ENCODE results near the gene LRP10. TPM values are rescaled to one million over a fixed set of nuclear protein-coding genes. Genes with fewer than 3 reads are reported as not detected.
A peak's percentile ranks its signal among the peaks of the same experiment; 100 is the strongest.

The LRP10 gene
- total RNA-seq, 1 experiment from 2014 or later, result 42.7 TPM

GRCh38 chr14:22885975-22886374 is 14.4 kb downstream of the LRP10 start (continued):
- TF ChIP-seq REST (IDR thresholded peaks at IDR 0.05; ENCODE audit: low read depth) (no peak), ZBTB33 (IDR thresholded peaks at IDR 0.05; ENCODE audit: extremely low read depth, insufficient replicate concordance, low read length) (no peak), ATF3 (IDR thresholded peaks at IDR 0.05) (no peak), ELF1 (IDR thresholded peaks at IDR 0.05; ENCODE audit: borderline replicate concordance, low read depth) (no peak)

- Histone ChIP-seq H3K9me3 (ENCODE audit: control insufficient read depth in 1 of 2, insufficient read depth in 1 of 2, low read depth in 1 of 2, low read length in 2 of 2) (no peaks in the 10 kb centered on the region), H4K20me1 (ENCODE audit: insufficient read depth) (no peaks in the 10 kb centered on the region), H3K27me3 (ENCODE audit: insufficient read depth, low read length) (no peaks in the 10 kb centered on the region), H2AFZ (ENCODE audit: low read depth, low read length, poor library complexity, severe bottlenecking) (peak overlapping the region; percentile 61), H3K79me2 (ENCODE audit: insufficient read depth, low read length) (no peaks in the 10 kb centered on the region; the same call in 1 of the 2 replicates), H3K9me2 (ENCODE audit: insufficient read depth) (no peaks in the 10 kb centered on the region), H3K27ac (ENCODE audit: low read depth, low read length) (peak overlapping the region; percentile 93), H3K4me1 (ENCODE audit: control insufficient read depth in 1 of 2, insufficient read depth in 2 of 2, low read length in 2 of 2) (peaks cover 31 to 43% of the 10 kb centered on the region in 2 experiments), H3K4me3 (replicated peaks in 1 of 2; ENCODE audit: low read depth in 1 of 2, low read length in 2 of 2) (peak overlapping the region; percentile 60 to 68), H3K9ac (ENCODE audit: low read length) (peak overlapping the region; percentile 72), H3K36me3 (ENCODE audit: control insufficient read depth in 1 of 2, insufficient read depth in 2 of 2, low read length in 2 of 2) (no peaks in the 10 kb centered on the region), H3K4me2 (ENCODE audit: low read length) (peak overlapping the region; percentile 79)
- no TSS peak for BruUV-seq (replicated peaks)
- DNase-seq (ENCODE audit: low read depth, low spot score) (peak; percentile 49), ATAC-seq (peak; percentile 81)
- POLR2A ChIA-PET, result interaction anchor here (0.7 to 1.1 kb wide), 4 partner anchors 14 to 16 kb away, joined by 3 to 5 read pairs (median 4); partner anchors contain the start of gene LRP10
- RAD21 ChIA-PET (ENCODE audit: low non-redundant PET in 1 of 2, low total read pairs in 2 of 2, uncharacterized antibody in 2 of 2, unreplicated experiment in 2 of 2), result no interaction called here
- CTCF ChIA-PET, result interaction anchor here (1.0 to 7.0 kb wide), 3 partner anchors 13 to 316 kb away, joined by 3 to 51 read pairs (median 6); partner anchors contain the start of gene LRP10
- intact Hi-C loops (cut with micrococcal nuclease), result loop anchor here (1.0 kb wide), 1 partner anchor 14 kb away; no protein-coding TSS in a partner anchor
- TF ChIP-seq CTCF (IDR thresholded peaks at IDR 0.05 in 2 of 3, conservative IDR thresholded peaks at IDR 0.05 in 1 of 3; ENCODE audit: borderline replicate concordance in 1 of 3, insufficient read depth in 1 of 3, low read depth in 2 of 3, low read length in 2 of 3) (no peak; a peak in 1 of 6 replicates), POLR2A (IDR thresholded peaks at IDR 0.05; ENCODE audit: borderline replicate concordance, extremely low read depth, insufficient read depth, insufficient read length) (peak; percentile 66), ATF3 (IDR thresholded peaks at IDR 0.05) (no peak), CBX3 (IDR thresholded peaks at IDR 0.05; ENCODE audit: low read depth) (no peak), SP1 (IDR thresholded peaks at IDR 0.05; ENCODE audit: low read depth) (no peak), CEBPB (IDR thresholded peaks at IDR 0.05; ENCODE audit: low read depth) (no peak), JUND (IDR thresholded peaks at IDR 0.05) (no peak), RAD21 (IDR thresholded peaks at IDR 0.05; ENCODE audit: low read depth) (no peak), SRF (IDR thresholded peaks at IDR 0.05; ENCODE audit: low read depth) (no peak), TCF7L2 (IDR thresholded peaks at IDR 0.05; ENCODE audit: borderline replicate concordance, extremely low read depth, insufficient read depth, insufficient read length) (no peak), EZH2 (IDR thresholded peaks at IDR 0.05) (no peak), EZH2phosphoT487 (IDR thresholded peaks at IDR 0.05; ENCODE audit: borderline replicate concordance) (no peak), ELF1 (IDR thresholded peaks at IDR 0.05; ENCODE audit: borderline replicate concordance, low read depth) (no peak)
Measured at GRCh38 chr14:22886500-22887259, 15.1 kb downstream of the LRP10 start.
